GM21447 (cell line): ENCODE measurements around the gene MTCP1.

Source experiments
- ATAC-seq: cut with Tn5 transposase; IDR thresholded peaks from one replicate; pipeline ENCODE4 v1.9.1; 2021; ENCODE audit not compliant: unreplicated experiment

The MTCP1 gene, protein sequence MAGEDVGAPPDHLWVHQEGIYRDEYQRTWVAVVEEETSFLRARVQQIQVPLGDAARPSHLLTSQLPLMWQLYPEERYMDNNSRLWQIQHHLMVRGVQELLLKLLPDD

DNA sequence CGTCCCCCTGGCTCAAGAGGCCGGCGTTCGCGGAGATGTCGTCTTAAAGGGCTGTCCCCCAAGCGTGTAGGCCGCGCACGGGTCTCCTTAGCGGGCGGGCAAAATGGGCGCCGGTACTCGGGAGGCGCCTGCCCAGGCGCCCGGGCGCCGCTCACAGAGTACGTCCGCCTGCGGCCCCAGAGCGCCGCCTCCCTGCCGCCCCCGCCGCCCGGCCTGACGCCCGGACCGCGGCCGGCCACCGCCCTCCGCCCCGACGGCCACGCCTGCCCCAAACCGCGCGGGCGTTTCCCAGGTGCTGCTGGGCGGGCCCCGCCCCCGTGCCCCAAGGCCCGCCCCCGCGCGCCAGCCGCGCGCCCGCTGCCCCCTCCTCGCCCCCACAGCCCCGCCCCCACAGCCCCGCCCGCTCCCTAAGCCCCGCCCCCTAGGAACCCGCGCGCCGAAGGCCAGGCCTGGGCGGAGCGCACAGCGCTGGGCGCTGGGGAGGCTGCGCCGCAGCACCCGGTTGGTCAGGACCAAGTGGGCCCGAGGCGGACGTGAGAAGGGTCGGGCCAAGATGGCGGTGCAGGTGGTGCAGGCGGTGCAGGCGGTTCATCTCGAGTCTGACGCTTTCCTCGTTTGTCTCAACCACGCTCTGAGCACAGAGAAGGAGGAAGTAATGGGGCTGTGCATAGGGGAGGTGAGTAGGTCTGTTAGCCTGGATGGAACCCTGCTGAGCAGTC is at the start of gene MTCP1, which contains the start of the genes BRCC3 and CMC4:
Gene MTCP1, minus strand, starts transcription at position 162 of the 719 bp plus-strand sequence. CDS start 5,126 bp downstream, outside the sequence.
Gene BRCC3, plus strand, starts transcription at position 534 of the 719 bp plus-strand sequence. Its CDS starts 20 bp downstream, at position 554.
Gene CMC4, minus strand, starts transcription at position 162 of the 719 bp plus-strand sequence. CDS start 7,113 bp downstream, outside the sequence.
- peak; percentile 84 for ATAC-seq

DNA sequence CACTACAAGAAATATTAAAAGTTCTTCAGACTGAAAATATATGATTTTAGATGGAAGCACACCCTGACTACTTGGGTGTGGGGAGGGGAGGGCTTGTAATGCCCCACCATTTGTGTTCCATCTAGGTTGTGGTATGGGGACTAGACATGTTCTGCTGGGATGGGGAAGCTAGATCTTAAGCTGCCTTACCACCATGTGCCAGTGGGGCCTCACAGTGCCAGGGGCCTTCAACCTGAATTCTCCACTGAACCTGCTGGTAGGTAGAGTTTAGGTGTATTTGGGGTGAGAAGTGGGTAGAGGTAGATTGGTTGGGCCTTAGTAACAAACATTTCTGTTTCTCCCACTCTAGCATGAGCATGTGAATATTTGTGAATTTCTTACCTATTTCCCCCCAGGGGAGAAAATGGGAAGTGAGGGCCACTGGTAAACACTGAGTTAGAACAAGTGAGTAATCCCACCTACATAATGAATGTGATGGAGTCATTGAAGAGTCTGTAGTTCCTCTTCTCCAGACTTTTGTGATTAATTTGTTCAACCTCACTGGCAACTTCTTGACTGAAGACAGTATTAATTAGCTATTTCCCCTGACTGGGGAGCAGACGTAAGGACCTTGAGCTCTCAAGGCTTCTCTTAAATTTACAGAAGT is 44.4 kb upstream of the MTCP1 start:
- ATAC-seq: no peak

DNA sequence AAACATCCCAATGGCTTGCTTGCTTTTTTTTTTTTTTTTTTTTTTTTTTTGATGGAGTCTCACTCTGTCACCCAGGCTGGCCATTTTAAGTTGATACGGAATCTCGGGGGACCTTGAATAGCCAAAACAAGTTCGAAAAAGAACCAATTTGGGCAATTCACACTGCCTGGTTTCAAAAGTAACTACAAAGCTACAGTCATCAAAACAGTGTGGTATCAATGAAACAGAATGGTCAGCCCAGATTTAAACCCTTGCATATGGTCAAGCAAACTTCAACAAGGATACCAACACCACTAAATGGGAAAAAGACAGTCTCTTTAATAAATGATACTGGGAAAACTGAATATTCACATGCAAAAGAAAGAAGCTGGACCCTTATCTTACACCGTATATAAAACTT is 42.2 kb upstream of the MTCP1 start:
- ATAC-seq: no peak

DNA sequence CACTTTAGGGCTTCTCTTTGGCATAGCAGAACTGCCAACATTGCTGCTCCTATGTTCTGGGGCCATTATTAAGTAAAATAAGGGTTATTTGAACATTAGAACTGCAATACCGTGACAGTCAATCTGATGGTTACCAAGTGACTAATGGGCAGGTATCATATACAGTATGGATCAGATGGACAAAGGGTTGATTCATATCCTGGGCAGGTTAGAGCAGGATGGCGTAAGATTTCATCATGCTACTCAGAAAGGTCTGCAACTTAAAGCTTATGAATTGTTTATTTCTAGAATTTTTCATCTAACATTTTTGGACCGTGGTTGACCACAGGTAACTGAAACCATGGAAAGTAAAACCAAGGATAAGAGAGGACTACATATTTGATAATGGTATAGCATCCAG is 41.2 kb upstream of the MTCP1 start:
- ATAC-seq: no peak

DNA sequence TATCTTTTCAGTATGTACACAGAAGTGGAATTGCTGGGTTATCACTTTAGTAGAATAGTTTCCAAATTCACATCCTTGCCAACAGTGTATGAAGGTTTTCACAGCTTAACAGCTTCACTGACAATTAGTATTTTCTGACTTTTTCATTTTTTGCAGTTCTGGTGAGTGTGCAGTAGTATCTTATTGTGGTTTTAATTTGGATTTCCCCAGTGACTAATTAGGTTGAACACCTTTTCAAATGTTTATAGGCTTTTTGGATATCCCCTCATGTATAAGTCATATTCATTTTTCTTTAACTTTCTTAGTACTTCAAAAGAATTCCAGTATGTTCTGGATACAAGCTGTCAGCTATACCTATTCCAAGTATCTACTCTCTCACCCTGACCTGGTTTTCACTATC is 37.5 kb upstream of the MTCP1 start:
- ATAC-seq: no peak

DNA sequence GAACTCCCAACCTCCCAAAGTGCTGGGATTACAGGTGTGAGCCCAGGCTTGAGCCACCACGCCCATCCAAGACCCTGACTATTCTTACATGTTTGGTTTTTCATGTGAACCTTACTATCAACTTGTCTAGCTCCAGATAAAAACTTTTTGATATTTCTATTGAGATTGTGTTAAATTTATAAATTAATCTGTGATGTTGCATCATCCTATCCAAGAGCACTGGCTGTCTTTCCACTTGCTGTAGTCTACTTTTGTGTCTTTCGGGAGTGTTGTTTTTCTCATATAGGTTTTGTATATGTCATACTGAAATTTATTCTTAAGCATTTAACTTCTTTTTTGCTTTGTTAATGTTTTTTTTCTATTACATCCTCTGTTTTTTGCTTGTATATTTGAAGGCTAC is 35.0 kb upstream of the MTCP1 start:
- ATAC-seq: no peak

DNA sequence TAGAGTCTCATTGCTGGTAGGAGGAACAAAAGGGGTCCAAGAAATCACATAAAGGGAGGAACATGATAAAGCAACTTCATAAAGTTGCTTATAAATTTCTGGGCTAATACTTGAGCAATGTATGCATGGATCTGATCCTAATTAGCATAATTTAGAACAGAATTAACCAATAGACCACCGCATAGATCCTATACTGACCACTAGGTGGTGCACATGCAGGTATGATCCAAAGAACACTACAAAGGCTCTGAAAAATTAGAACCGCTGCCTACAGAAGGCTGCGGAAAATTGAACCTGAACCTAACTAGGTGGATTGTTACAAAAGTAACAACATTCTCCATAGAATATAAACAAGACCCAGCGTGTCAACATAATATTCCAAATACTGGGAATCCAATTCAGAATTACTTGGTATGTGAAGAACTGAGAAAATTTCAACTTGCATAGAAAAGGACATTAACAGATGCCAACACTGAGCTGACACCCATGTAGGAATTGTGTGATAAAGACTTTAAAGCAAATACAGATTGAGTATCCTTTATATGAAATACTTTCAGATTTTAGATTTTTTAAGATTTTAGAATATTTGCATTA is 23.6 kb upstream of the MTCP1 start:
- ATAC-seq: no peak

DNA sequence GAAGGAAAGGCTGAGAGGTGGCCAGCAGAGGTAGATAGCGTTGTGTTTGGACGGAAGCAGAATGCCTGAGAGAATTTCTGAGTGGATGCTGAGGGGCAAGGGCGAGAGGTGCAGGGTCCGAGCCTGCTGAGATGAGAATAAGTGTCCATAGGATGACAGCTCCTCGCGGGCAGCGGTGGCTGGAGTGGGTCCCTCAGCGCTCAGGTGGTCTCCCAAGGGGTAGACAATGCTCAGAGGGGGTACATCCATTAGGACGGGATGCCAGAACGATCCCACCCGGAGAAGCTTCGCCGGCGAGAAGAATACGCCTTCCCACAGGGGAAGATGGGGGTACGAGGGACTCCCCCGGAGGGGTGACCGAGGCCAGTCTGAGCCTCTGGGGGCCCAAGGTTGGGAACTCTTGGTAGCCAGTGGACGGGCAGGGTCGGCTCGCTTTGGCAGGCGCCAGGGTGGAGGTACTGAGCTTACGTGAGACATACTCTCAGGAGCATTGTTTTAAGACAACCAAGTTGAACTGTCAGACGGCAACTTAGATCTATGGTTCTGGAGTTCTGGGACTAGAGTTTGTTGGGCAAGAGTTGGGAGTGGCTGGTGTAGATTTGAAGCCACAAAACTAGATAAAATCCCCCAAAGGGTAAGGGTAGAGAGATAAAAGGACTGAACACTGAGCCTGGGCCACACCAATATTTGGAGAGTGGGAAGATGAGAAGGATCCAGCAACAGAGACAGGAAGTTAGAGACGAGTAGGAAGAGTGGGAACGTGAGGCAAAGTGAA is 16.2 kb upstream of the MTCP1 start:
- no peak for ATAC-seq

DNA sequence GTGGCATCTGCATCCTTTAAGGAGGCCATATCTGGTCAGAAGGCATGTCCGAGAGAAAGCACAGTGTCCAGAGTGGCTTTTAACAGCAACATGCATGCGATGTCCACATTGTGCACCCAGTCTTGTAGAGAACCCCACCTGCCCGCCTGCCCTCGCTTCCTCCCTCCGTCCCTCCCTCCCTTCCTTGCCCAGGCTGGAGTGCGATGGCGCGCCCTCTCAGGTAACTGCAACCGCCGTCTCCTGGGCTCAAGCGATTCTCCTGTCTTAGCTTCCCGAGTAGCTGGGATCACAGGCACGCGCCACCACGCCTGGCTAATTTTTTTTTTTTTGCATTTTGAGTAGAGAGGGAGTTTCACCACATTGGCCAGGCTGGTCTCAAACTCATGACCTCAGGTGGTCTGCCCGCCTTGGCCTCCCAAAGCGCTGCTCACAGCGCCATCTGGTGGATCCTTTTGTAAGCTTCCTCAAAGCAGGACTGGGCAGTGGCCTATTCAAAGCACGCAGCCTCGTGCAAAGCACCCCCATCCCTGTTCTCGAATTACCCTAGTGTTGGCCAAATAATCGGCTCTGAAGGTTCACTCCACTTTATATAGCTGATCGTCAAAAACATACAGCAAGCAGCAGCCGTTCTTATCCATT is 15.4 kb upstream of the MTCP1 start:
- no peak for ATAC-seq

DNA sequence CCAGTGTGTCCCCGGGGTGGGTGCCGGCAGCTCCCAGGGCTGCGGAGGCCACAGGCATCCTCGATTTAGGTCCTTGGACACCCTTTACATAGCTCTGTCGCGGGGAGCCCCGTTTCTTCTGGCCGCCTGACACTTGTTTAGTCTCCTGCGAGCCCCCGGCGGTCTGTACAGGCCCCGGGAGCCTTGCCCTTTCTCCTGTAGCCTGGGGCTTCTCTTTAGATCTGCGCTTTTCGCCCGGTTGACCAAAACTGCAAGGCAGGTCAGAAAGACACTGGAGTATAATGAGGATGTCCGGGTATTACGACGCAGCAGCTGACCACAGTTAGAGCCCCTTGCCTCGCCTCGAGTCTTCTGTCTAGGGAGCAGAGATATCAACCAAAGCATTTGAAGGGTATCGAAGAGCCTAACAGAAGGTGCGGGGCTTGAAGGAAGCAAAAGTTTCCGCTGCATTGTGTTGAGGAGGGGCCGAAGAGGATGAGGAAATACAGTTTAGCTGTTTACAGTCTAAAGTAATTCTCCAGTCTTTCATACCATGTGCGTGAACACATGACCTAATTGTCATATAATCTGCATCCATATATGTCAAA is 851 bp upstream of the MTCP1 start:
- ATAC-seq: peak; percentile 9

DNA sequence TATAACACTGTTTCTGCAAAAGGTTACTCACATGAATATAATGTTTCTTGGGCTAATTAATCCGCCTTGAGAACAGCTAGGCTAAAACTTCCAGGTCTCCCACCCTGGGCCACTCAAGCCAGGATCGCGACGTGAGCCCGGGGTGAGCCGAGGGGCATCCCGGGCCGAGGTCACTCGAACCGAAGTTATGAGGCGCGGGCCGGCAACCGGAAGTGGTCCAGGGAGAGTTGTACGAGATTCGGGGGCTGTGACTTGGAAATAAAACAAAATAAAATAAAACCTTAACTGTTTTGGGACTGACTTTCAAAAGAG is 317 bp downstream of the MTCP1 start:
- peak; percentile 23 for ATAC-seq

DNA sequence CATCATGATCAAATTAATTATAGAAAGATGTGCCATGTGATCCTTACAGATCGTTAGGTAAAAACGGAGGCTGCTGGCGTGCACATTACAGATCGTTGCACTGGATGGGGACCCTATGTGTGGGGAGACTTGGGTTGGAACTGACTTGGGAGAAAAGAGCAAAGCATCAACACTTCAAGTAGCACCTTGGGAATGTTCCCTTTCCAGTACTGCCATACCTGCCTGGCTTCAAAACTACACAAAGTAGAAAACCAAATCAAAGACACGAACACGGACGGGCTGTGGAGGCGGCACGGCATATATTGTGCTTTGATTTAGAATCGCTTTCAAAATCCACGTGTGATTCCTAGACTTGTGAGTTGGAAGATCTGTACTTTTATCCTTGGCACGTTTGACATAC is 898 bp downstream of the MTCP1 start:
- ATAC-seq: no peak

DNA sequence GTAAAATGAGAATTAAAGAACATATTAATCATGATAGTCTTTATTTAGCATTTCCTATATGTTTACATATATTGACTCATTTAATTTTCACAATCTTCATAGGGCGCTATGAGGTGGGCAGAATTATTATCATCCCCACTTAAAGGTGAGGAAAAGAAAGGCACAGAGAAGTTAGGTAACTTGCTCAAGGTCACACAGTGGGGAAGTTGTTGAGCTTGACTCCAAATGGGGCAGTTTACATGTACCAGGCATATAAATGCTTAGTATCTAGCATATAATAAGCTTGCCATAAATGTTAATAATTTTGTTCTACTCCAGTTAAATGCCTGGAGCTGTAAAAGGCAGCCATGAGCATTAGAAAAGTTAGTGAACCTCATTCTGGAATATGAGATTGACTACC is 1.5 kb downstream of the MTCP1 start:
- ATAC-seq: no peak

DNA sequence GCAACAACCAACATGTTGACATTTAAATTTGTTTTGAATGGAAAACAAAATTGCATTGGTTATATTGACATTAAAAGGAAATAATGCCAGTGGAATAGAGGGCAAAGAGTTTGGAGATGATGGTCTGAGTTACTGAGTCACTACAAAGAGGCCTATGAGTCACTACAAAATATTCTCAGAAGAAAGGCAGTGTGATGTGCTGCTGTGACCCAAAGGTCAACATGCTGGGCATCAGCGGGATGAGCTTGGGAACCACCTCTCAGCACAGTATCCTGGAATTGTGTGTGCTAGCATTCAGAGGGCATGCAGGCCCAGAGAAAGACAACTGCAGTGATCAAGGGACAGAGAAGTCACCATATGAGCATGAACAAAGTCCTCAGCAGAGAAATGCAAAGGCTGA is 2.8 kb downstream of the MTCP1 start:
- ATAC-seq: no peak

DNA sequence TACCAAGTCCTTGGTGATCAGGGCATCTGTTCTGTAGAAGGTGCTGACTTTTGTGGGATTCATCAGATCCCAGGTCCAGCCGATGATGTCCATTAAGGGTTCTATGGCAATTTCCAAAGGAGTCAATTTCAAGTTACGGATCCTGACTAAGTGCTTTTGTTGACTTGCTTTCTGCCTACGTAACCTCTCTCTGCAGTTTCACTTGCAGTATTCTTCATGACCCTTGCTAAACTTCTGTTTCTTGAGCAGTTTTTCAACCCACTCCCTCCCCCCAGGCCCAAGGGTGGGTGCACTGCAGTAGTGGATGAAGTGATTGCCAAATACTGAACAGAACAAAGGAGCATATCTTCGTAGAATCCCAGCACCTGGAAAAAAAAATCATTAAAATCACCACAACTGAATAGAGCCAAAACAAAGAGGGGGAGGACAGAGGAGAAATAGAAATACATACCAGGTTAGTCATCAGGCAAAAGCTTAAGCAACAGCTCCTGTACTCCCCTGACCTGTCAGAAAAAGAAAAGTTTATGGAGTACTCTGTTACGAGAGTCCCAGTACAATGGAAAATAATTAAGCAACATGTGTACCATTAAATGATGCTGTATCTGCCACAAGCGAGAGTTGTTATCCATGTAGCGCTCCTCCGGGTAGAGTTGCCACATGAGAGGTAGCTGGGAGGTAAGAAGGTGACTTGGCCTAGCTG is 5.8 kb downstream of the MTCP1 start:
- ATAC-seq: no peak

DNA sequence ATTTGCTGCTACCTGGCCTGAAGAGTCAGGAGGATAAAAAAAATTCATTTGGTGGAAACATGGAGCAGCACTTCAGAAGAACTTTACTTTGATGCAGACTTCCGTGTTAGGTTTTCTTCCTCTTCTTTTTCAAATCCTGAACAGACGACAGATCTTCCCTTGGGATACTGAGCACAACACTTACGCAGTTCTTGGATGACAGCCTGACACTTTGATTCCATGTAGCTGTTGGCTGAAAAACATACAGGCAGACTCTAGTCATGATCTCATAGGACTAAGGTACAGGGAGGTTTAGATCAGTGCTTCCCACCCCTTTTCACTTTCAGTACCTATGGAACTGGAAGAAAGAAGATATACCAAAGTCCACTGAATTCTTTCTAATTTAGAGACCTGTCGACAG is 9.2 kb downstream of the MTCP1 start:
- ATAC-seq: no peak

DNA sequence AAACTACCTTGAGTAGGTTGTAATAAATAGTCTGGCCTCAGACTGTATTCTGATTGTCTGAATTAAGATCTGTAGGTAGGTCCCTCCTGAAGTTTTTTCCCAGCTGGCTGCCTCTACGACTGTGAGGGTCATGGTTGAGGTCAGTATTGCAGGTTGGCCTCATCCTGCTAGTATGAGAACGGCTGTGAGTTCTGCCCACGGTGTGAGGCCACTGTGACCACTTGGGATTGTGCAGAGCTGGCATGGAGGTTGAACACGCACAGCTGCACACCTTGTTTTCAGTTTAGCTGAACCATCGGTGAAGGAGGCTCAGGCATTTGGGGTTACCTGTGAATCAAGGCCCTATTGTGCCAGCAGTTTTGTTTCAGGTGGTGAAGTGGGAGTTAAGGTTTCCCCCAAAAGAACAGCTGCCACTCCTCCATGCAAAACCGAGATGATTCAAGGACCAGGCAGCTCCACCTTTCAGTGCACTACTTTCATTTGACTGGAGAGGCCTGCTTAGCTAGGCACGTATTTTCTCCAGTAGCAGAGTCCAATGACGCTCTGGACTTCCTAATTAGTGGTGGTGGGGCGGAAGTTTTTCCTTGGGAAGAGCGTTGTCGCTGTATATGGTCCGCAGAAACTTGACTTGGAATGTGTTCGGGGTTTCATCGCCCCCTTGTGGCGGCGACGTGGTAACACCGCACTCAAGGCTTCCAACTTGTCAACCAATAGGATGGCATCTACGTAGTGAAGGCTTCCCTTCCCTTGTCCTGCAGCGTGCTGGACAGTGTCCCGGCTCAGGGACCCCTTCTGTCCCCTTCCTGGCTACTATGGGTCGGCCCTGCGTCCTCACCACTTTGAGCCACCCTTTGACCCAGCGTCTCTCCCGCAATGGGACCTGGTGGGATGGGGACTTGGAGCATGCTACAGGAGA is 13.8 kb downstream of the MTCP1 start:
- peak; percentile 92 for ATAC-seq

DNA sequence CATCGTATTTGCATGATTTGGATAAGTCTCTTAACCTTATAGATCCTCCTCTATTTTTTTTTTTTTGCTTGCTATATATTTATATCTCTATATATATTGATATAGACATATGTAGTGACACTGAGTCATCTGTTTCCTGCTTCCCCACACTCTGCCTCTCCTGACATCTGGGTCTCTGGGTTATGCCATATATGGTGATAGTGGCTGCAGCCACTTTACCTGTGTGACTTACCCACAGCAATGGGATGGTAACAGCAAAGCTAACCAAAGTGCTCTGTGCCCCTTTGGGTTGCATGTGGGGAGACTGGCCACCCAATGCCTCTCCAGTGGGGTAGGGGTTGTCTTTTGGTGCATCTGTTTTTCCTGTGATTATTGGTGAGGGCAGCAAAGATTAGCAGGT is 14.5 kb downstream of the MTCP1 start:
- no peak for ATAC-seq

DNA sequence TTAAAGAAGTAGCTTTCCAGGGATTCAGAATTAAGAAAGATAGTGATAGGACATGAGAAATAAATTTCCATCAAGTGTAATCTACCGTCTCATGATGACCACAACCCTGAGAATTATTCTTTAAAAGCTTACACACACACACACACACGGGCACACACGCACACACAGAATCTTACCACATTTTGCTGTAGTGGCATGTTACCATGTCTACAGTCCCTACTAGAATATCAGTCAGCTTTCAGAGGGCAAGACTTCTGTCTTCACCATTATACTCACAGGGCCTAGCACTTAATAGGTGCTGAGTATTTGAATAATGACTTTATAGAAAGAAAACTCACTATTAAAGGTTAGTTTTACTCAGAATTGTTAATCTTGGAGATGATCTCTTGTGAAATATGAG is 15.4 kb downstream of the MTCP1 start:
- ATAC-seq: no peak
